Activated CD8-positive, alpha-beta memory T cell treated with anti-CD3 and anti-CD28 coated beads, Interleukin-2, amount 10 ng/mL, durations not matched to agents 7 days and 5 days (primary cell): ENCODE measurements around the gene DNAJC15. TPM values are rescaled to one million over a fixed set of nuclear protein-coding genes. Genes with fewer than 3 reads are reported as not detected.

ENCODE experiments used
- ATAC-seq: fragments of 150-1000 bp; cut with Tn5 transposase; one replicate; pipeline ENCODE4 v1.10.0; 2021; ENCODE audit warnings: moderate library complexity
- CTCF ChIA-PET: fragments of 350-600 bp; sonication (Branson Sonifier 250); formaldehyde crosslinking; loops from one replicate; lab custom pipeline; 2021; ENCODE audit warnings: antibody characterized with exemption; lab: Charles Lee
- DNase-seq: peaks from one replicate; pipeline ENCODE4 v3.0.0-alpha.2; 2020
- H3K27ac Mint-ChIP-seq: one replicate; pipeline ENCODE4 v1.8.0; 2021; ENCODE audit warnings: mild to moderate bottlenecking, mixed read lengths
- H3K27me3 Mint-ChIP-seq: one replicate; pipeline ENCODE4 v1.8.0; 2021; ENCODE audit warnings: mixed read lengths
- H3K36me3 Mint-ChIP-seq: one replicate; pipeline ENCODE4 v1.8.0; 2021; ENCODE audit warnings: mild to moderate bottlenecking, mixed read lengths
- H3K4me1 Mint-ChIP-seq: one replicate; pipeline ENCODE4 v1.8.0; 2021; ENCODE audit warnings: mixed read lengths
- H3K4me3 Mint-ChIP-seq: one replicate; pipeline ENCODE4 v1.8.0; 2021; ENCODE audit warnings: mild to moderate bottlenecking, moderate library complexity, mixed read lengths
- H3K9me3 Mint-ChIP-seq: one replicate; pipeline ENCODE4 v1.8.0; 2022; ENCODE audit warnings: low read depth, mixed read lengths
- total RNA-seq, 2 experiments: library from RNA; stranded (reverse); gene quantifications; one replicate each; pipeline ENCODE4 v1.2.3, GENCODE V29; 2021

DNAJC15 gene
- total RNA-seq, 2 experiments from 2014 or later = 14.4 to 14.8 TPM

DNA sequence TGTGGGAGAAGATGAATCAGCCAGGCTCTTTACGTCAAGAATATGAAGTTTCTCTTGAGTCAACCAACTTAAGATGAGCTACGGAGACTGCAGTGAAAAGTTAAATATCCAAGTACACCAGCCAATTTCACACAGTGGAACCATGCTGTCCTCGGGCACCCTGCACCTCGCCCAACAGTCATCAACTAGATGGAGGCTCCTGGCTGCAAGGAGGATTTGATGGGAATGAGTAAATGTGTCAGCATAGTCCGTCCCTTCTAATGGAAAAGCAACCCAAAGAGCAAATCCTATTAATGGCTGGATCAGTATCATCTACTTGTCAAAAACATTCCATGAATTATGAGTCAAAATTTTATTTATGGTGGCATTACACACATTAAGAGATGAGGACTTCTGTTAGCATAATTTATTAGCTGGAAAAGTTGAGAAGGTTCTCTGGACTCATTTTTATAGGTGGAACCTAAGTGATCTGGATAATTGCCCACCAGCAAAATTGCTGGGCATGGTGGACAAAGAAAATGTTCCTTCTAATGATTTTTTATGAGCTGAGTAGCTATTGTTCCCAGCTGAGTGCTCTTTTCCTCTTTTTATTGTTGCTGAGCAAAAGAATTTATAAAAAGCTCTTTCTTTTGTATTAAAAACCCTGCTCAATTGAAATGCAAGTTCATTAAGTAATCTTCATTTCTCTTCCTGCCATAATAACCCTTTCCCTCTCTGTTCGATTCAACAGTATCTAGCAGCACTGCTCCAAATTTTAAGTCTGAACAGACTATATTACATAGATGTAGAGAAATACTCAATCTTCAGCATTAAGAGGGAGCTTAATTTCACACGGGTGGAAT is 88.4 kb downstream of the DNAJC15 start:
- no peaks in the 10 kb centered on the region for H3K4me1 Mint-ChIP-seq
- H3K4me3 Mint-ChIP-seq = no peak overlapping the region
- DNase-seq (no peak), ATAC-seq (no peak)
- no peak overlapping the region for H3K27ac Mint-ChIP-seq
- no peaks in the 10 kb centered on the region for H3K9me3 Mint-ChIP-seq
- H3K36me3 Mint-ChIP-seq = peaks cover 2% of the 10 kb centered on the region
- CTCF ChIA-PET = interaction anchor here (1.4 kb wide), 1 partner anchor 27 kb away, joined by 3 read pairs; no protein-coding TSS in a partner anchor
- peaks cover 4% of the 10 kb centered on the region for H3K27me3 Mint-ChIP-seq

DNA sequence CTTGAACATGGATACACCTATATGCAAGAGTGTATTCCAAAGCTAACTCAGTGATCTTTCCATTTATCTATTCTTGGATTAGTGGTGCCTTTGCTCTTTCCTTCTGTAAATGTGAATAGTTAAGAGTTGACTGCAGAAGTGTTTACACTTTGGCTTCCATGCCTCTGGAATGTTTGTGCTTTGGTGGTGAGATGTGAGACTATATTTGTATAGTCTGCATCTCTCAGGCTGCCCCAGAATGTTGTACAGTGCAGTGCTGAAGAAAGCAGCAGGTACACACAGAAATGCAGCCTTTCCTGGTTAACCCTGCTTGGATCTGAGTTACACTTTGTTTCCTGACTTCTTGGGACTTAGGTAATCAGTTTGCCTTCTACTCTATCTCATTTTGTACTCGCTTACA is 90.2 kb downstream of the DNAJC15 start:
- Mint-ChIP-seq H3K4me3 (no peak overlapping the region), H3K36me3 (no peaks in the 10 kb centered on the region)

DNA sequence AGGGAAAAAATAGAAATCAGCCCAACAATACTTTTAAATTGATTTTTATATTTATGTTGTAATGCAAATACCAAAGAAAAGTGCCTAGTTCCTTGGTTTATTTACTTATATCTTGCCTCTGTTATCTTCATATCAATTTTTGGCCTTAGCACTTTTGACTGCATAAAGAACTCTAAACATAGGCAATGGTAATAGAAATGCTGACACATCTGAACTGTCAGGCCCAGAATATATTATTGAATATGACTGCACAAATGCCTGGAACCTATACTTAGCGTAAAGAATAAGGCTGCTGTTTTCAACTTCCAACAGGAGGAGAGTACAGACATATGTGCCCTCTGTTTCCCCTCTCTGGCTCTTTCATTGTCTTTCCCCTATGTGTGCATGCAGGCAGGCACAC is 91.1 kb downstream of the DNAJC15 start:
- no peak overlapping the region for H3K4me3 Mint-ChIP-seq
- CTCF ChIA-PET = no interaction called here
- no peaks in the 10 kb centered on the region for H3K4me1 Mint-ChIP-seq
- no peak for ATAC-seq
- no peak for DNase-seq
- H3K27ac Mint-ChIP-seq = no peak overlapping the region
- H3K36me3 Mint-ChIP-seq = no peaks in the 10 kb centered on the region
- H3K9me3 Mint-ChIP-seq = no peaks in the 10 kb centered on the region
- H3K27me3 Mint-ChIP-seq = peaks cover 11% of the 10 kb centered on the region

More for the DNA sequence above, 90.2 kb downstream of the DNAJC15 start:
- H3K27me3 Mint-ChIP-seq = peaks cover 7% of the 10 kb centered on the region
- H3K9me3 Mint-ChIP-seq = no peaks in the 10 kb centered on the region
- no peak for DNase-seq
- no peak for ATAC-seq
- no peak overlapping the region for H3K27ac Mint-ChIP-seq
- CTCF ChIA-PET = no interaction called here
- no peaks in the 10 kb centered on the region for H3K4me1 Mint-ChIP-seq

DNA sequence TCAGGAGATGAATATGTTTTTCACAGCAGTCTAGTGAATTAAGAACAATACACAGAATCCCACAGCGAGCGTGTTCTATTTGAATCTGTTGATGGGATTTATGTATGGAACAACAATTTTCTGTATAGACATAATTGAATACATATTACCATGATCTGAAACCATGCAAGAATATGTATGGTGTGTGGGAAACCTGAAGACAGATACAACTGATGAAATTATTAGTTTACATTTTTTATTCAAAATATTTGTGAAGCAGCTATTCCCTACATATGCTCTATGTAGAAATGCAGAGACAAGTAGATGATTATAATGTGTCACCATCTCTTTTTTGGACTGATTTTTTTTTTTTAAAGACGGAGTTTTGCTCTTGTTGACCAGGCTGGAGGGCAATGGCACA is 91.8 kb downstream of the DNAJC15 start:
- no peak overlapping the region for H3K27ac Mint-ChIP-seq
- CTCF ChIA-PET = interaction anchor here (0.7 kb wide), 1 partner anchor 80 kb away, joined by 3 read pairs; no protein-coding TSS in a partner anchor
- H3K36me3 Mint-ChIP-seq = no peaks in the 10 kb centered on the region
- H3K4me1 Mint-ChIP-seq = no peaks in the 10 kb centered on the region
- H3K27me3 Mint-ChIP-seq = peaks cover 11% of the 10 kb centered on the region
- no peak for DNase-seq
- H3K9me3 Mint-ChIP-seq = no peaks in the 10 kb centered on the region
- ATAC-seq = no peak
- no peak overlapping the region for H3K4me3 Mint-ChIP-seq

DNA sequence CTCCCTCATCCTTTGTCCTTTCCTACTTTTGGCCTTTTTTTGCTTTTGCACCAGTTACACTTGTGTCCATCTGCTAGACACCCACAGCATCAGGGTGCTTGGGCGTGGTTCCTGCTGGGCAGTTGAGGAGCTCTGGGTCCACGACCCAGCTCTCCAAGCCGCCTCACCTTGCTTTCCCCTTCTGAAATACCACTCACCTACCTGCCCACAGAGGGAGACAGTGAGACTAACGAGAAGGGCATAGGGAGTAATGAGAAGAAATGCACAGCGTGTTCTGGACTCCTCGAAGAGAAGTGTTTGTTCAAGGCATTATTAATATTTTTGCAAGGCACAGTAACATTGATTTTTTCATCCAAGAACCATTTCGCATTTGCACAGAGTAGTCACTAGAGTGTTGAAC is 92.9 kb downstream of the DNAJC15 start:
- Mint-ChIP-seq H3K27me3 (peaks cover 11% of the 10 kb centered on the region), H3K36me3 (no peaks in the 10 kb centered on the region), H3K9me3 (no peaks in the 10 kb centered on the region), H3K27ac (no peak overlapping the region), H3K4me1 (no peaks in the 10 kb centered on the region), H3K4me3 (no peak overlapping the region)
- CTCF ChIA-PET = no interaction called here
- ATAC-seq (no peak), DNase-seq (no peak)

DNA sequence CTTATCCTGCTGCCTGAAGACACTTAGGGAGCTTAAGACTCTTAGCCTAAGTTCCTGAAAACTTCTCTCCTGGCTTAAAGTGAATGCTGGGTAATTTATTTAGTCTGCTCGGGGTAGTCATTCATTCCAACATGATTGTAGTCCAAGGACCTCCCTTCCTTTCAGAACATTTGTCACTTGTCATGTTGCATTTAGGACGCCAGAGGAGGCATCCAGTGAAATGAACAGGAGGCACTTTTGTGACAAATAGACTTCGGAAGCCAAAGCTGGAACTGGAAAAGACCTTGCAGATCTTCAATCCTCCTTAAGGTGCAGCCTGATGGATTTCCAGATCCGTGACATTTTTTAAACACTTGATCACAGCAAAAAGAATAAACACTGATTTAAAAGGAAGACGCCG is 95.1 kb downstream of the DNAJC15 start:
- ATAC-seq (no peak), DNase-seq (no peak)
- H3K27me3 Mint-ChIP-seq = peaks cover 7% of the 10 kb centered on the region
- H3K9me3 Mint-ChIP-seq = no peaks in the 10 kb centered on the region
- H3K27ac Mint-ChIP-seq = no peak overlapping the region
- H3K4me1 Mint-ChIP-seq = no peaks in the 10 kb centered on the region
- H3K4me3 Mint-ChIP-seq = no peak overlapping the region
- CTCF ChIA-PET = no interaction called here
- H3K36me3 Mint-ChIP-seq = no peaks in the 10 kb centered on the region

DNA sequence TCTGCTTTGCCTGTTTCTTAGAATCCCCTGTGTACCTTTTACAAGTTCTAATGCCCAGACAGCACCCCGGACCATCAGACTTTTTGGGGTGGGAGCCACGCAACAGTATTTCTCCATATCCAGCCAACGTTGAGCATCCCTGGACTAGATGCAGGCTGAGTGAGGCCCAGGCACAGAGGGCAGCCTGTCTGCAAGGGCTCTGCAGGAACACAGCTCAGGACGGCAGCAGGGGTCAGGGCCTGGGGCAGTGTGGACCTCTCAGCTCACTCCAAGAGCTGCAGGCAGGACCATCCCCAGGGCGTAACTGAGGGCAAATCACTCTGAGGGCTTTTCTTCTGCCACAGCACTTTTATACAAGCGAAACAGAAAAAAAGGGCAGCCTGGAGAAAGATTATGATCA is 95.8 kb downstream of the DNAJC15 start:
- no peaks in the 10 kb centered on the region for H3K9me3 Mint-ChIP-seq

DNA sequence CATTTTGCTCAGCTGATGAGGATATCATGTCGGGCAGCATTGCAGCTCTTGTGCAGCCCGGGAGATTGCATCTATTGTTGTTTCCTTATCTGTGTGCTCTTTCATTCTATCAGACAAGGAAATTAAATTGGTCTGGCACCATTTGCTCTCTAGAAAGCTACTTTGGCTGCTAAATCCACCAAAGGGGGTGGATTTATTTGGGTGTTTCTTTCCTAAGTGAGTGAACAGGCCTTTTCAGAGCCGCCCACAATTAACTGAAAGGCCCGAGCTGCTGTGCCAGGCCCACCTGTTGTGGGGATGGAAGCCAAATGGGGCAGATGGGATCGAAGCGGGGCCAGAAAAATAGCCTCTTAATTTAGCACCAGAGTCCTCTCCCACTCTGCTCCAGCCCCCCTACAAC is 99.4 kb downstream of the DNAJC15 start:
- CTCF ChIA-PET = no interaction called here
- Mint-ChIP-seq H3K27ac (no peak overlapping the region), H3K4me3 (no peak overlapping the region), H3K4me1 (peaks cover 5% of the 10 kb centered on the region), H3K27me3 (peaks cover 7% of the 10 kb centered on the region), H3K36me3 (no peaks in the 10 kb centered on the region), H3K9me3 (no peaks in the 10 kb centered on the region)
- ATAC-seq (no peak), DNase-seq (no peak)

More for the DNA sequence above, 95.8 kb downstream of the DNAJC15 start:
- peaks cover 7% of the 10 kb centered on the region for H3K27me3 Mint-ChIP-seq
- ATAC-seq = no peak
- no peak overlapping the region for H3K27ac Mint-ChIP-seq
- H3K4me3 Mint-ChIP-seq = no peak overlapping the region
- CTCF ChIA-PET = no interaction called here
- H3K4me1 Mint-ChIP-seq = no peaks in the 10 kb centered on the region
- H3K36me3 Mint-ChIP-seq = no peaks in the 10 kb centered on the region
- DNase-seq = no peak

DNA sequence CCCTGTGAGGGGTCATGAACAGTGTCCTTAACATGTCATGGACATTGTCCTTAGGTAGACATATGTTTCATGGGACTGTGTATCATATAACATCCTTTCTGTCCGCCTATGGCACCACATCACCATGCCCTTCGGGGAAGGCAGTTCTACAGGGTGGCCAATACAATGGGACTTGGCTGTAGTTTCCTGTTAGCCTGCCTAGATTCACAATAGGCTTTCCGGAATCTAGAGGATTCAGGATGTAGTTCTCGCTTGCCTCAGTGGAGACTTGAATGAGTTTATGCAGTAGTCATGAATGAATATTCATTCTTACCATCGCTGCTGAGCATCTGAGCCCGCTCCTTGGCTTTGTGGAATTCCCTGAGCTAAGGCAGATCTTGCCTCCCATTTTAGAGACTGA is 100.5 kb downstream of the DNAJC15 start:
- ATAC-seq (no peak), DNase-seq (no peak)
- H3K4me3 Mint-ChIP-seq = no peak overlapping the region
- H3K4me1 Mint-ChIP-seq = peaks cover 14% of the 10 kb centered on the region
- H3K27ac Mint-ChIP-seq = no peak overlapping the region
- H3K27me3 Mint-ChIP-seq = peaks cover 4% of the 10 kb centered on the region
- CTCF ChIA-PET = no interaction called here
- H3K36me3 Mint-ChIP-seq = no peaks in the 10 kb centered on the region
- H3K9me3 Mint-ChIP-seq = no peaks in the 10 kb centered on the region

DNA sequence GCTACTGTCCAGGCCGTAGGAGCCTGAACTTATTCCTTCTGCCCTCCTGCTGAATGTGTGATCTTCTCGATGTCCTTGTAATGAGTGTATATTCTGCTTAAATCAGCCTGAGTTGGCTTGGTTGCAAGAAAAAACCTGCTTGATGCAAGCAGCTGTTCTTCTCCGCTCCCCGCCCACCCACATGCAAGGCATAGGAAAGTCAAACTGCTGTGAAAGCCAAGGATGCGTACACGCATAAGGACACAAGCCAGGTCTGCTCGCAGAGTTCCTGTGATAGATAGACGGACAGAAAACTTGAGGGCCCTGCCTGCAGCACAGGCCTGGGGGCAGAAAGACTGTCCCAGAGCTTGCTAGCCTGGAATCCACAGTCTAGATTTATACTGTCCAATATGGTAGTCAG is 101.1 kb downstream of the DNAJC15 start:
- no peak overlapping the region for H3K4me3 Mint-ChIP-seq
- CTCF ChIA-PET = no interaction called here
- peaks cover 9% of the 10 kb centered on the region for H3K27me3 Mint-ChIP-seq
- H3K4me1 Mint-ChIP-seq = peaks cover 14% of the 10 kb centered on the region
- no peaks in the 10 kb centered on the region for H3K9me3 Mint-ChIP-seq
- no peaks in the 10 kb centered on the region for H3K36me3 Mint-ChIP-seq
- ATAC-seq (no peak), DNase-seq (no peak)
- H3K27ac Mint-ChIP-seq = no peak overlapping the region

DNA sequence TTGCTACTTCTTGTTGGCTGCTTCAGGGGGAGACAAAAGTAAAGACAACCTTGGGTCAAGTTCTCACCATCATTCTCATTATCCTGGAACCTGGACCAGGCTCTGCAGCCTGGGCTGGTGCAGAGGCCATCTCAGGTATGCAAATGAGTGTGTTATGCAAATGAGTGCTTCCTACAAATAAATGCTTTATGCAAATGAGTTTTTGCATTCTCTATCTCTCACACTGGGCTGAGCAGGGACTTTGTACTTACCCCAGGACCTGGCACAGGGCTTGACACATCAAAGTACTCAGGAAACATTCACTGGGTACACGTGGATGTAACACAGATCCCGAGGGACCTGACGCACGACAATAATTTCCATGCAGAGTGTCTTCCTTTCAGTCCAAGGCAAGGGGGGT is 103.0 kb downstream of the DNAJC15 start:
- H3K27ac Mint-ChIP-seq = no peak overlapping the region
- ATAC-seq = no peak
- peaks cover 13% of the 10 kb centered on the region for H3K27me3 Mint-ChIP-seq
- H3K4me3 Mint-ChIP-seq = no peak overlapping the region
- H3K4me1 Mint-ChIP-seq = peaks cover 14% of the 10 kb centered on the region
- CTCF ChIA-PET = no interaction called here
- H3K9me3 Mint-ChIP-seq = no peaks in the 10 kb centered on the region
- no peaks in the 10 kb centered on the region for H3K36me3 Mint-ChIP-seq
- no peak for DNase-seq

DNA sequence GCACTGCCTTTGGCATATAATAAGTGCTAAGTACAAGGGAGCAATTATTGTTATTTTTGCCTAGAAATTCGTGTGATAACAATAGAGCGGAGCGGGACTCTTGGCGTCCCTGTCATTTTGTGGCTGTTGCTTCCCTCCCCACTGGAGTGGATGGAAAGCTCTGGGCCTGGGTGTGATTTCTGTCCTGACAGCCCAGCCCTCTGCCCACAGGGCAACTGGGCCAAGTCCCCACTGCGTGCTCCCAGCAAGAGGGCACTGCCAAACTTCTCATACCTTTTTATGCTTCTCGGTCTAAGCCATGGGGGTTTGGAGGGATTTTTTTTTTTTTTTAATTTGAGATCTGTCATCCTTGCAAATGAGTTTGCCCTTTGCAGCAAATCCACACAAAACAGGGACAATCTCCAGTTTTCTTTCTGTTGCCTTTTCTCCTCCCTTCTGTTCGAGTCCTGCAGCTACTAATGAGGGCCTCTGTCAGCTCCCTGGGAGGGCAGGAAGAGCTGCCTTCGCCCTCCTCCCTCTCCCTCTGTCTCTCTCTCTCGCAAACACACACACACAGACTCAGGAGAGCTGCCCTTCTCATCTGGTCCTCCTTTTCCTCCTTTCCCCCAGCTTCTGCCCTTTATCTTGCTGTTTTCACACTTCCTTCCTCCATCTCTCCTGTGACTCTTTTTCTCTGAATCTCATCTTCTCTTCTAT is 103.9 kb downstream of the DNAJC15 start:
- CTCF ChIA-PET = interaction anchor here (0.7 kb wide), 1 partner anchor 68 kb away, joined by 3 read pairs; no protein-coding TSS in a partner anchor
- Mint-ChIP-seq H3K4me1 (peaks cover 14% of the 10 kb centered on the region), H3K27ac (peak overlapping the region; percentile 54)

DNA sequence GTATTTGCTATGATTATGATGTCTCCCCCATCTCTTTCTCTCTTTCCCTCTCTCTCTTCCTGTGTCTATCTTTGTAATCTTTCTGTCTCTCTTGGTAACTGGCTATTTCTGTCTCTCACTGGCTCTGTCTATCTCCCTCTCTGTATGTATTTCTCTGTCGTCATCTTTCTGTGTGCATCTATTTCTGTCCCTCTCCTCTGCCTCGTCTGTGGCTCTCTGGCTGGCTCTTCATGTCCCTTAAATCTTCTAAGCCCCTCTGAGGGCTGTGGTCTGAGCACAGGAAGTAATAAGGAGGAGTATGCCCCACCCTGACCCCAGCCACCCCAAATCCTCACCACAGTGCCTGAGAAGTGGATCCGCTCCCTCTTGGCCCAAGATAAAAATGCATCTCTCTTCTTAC is 104.4 kb downstream of the DNAJC15 start:
- CTCF ChIA-PET = no interaction called here
- DNase-seq (no peak), ATAC-seq (peak; percentile 55)

More for the DNA sequence above, 103.9 kb downstream of the DNAJC15 start:
- DNase-seq (no peak), ATAC-seq (peak; percentile 39)
- Mint-ChIP-seq H3K27me3 (peaks cover 13% of the 10 kb centered on the region), H3K36me3 (no peaks in the 10 kb centered on the region), H3K4me3 (no peak overlapping the region), H3K9me3 (no peaks in the 10 kb centered on the region)

DNA sequence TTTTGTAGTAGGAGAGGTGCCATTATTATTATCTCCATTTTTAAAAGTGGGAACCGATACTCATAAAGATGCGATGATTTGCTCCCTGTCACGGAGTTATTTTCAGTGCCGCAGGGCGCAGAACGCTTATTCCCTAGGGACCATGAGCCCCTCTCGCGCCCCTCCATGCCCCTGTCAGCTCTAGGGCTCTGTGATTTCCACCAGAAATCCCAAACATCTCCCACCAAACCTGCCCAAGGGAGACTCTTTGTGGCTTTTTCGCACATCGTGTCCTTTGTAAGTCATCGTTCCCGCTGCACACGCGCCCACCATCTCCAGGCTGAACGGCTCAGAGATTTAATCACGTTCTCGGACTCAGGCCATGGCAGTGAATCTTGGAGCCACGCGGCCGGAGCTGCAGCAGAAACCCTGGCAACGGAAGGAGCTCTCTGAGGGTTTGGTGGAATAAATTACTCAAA is 105.1 kb downstream of the DNAJC15 start:
- Mint-ChIP-seq H3K4me3 (no peak overlapping the region), H3K4me1 (peaks cover 14% of the 10 kb centered on the region), H3K27ac (no peak overlapping the region), H3K27me3 (peaks cover 20% of the 10 kb centered on the region), H3K9me3 (no peaks in the 10 kb centered on the region), H3K36me3 (no peaks in the 10 kb centered on the region)
- DNase-seq = no peak
- CTCF ChIA-PET = no interaction called here
- no peak for ATAC-seq

More for the DNA sequence above, 104.4 kb downstream of the DNAJC15 start:
- Mint-ChIP-seq H3K9me3 (no peaks in the 10 kb centered on the region), H3K4me3 (no peak overlapping the region), H3K4me1 (peaks cover 14% of the 10 kb centered on the region), H3K27ac (peak overlapping the region; percentile 54), H3K36me3 (no peaks in the 10 kb centered on the region), H3K27me3 (peaks cover 14% of the 10 kb centered on the region)
